Measurements from ENCODE around the gene RPL26.
"Not testable (repeated sequence)": the region's sequence is repeated elsewhere in the genome, so short reads cannot be mapped to it uniquely, and the experiment has no call there.

Gene RPL26

GRCh38 chr17:8397636-8398035 is 14.6 kb upstream of the RPL26 start, which contains the start of gene RNF222:
RNF222 (minus strand) TSS chr17:8397827; CDS start chr17:8393461, 4,366 bp downstream.
- DNase-seq (ENCODE audit: low read depth in 2 of 2, low spot score in 1 of 2) = no peak

- not testable (repeated sequence) for DNase-seq (ENCODE audit: low read depth in 2 of 2, low spot score in 1 of 2)
Observed at GRCh38 chr17:8394497-8394896, 11.5 kb upstream of the RPL26 start.

- no peak for DNase-seq (ENCODE audit: low read depth in 2 of 2, low spot score in 1 of 2)
Observed at GRCh38 chr17:8393470-8394231, 10.7 kb upstream of the RPL26 start.

GRCh38 chr17:8392674-8393469 is 9.9 kb upstream of the RPL26 start:
- no peak for DNase-seq (ENCODE audit: low read depth in 2 of 2, low spot score in 1 of 2)

- no peak for DNase-seq (ENCODE audit: low read depth in 2 of 2, low spot score in 1 of 2)
Observed at GRCh38 chr17:8392274-8392673, 9.3 kb upstream of the RPL26 start.

- no peak for DNase-seq (ENCODE audit: low read depth in 2 of 2, low spot score in 1 of 2)
Observed at GRCh38 chr17:8391711-8392110, 8.7 kb upstream of the RPL26 start.

- no peak for DNase-seq (ENCODE audit: low read depth in 2 of 2, low spot score in 1 of 2)
Observed at GRCh38 chr17:8387914-8388651, 5.1 kb upstream of the RPL26 start.

- DNase-seq (ENCODE audit: low read depth in 2 of 2, low spot score in 1 of 2) = no peak
Observed at GRCh38 chr17:8386841-8387240, 3.8 kb upstream of the RPL26 start.

GRCh38 chr17:8384801-8385378 is 1.9 kb upstream of the RPL26 start:
- no peak for DNase-seq (ENCODE audit: low read depth in 2 of 2, low spot score in 1 of 2)

GRCh38 chr17:8382880-8383142 is 182 bp downstream of the RPL26 start:
- no peak for DNase-seq (ENCODE audit: low read depth in 2 of 2, low spot score in 1 of 2)

GRCh38 chr17:8382052-8382879 is 727 bp downstream of the RPL26 start:
- DNase-seq (ENCODE audit: low read depth in 2 of 2, low spot score in 1 of 2) = no peak

- DNase-seq (ENCODE audit: low read depth in 2 of 2, low spot score in 1 of 2) = no peak
Observed at GRCh38 chr17:8380049-8380448, 2.9 kb downstream of the RPL26 start.

- not testable (repeated sequence) for DNase-seq (ENCODE audit: low read depth in 2 of 2, low spot score in 1 of 2)
Observed at GRCh38 chr17:8378117-8378516, 4.9 kb downstream of the RPL26 start.

- DNase-seq (ENCODE audit: low read depth in 2 of 2, low spot score in 1 of 2) = no peak
Observed at GRCh38 chr17:8377422-8377821, 5.6 kb downstream of the RPL26 start.

GRCh38 chr17:8376271-8377067 is 6.5 kb downstream of the RPL26 start, which contains the start of gene KRABD2:
KRABD2 (minus strand) TSS chr17:8376704.
- peak; percentile 75 to 80 for DNase-seq (ENCODE audit: low read depth in 2 of 2, low spot score in 1 of 2)

- no peak for DNase-seq (ENCODE audit: low read depth in 2 of 2, low spot score in 1 of 2)
Observed at GRCh38 chr17:8375738-8376259, 7.2 kb downstream of the RPL26 start.

- not testable (repeated sequence) for DNase-seq (ENCODE audit: low read depth in 2 of 2, low spot score in 1 of 2)
Observed at GRCh38 chr17:8373856-8374255, 9.1 kb downstream of the RPL26 start.

GRCh38 chr17:8372422-8372821 is 10.6 kb downstream of the RPL26 start:
- no peak for DNase-seq (ENCODE audit: low read depth in 2 of 2, low spot score in 1 of 2)

- DNase-seq (ENCODE audit: low read depth in 2 of 2, low spot score in 1 of 2) = no peak
Observed at GRCh38 chr17:8371786-8372185, 11.2 kb downstream of the RPL26 start.

- DNase-seq (ENCODE audit: low read depth in 2 of 2, low spot score in 1 of 2) = no peak
Observed at GRCh38 chr17:8369944-8370343, 13.0 kb downstream of the RPL26 start.
